ENCODE results near the gene TOM1L1.

Gene TOM1L1

GRCh38 chr17:54898576-54898975, 2.1 kb upstream of the TOM1L1 start:
- no peak for DNase-seq (ENCODE audit: low read depth)

- no peak for DNase-seq (ENCODE audit: low read depth)
Measured at GRCh38 chr17:54899201-54899600, 1.5 kb upstream of the TOM1L1 start.

- DNase-seq (ENCODE audit: low read depth) = no peak
Measured at GRCh38 chr17:54899721-54900456, 763 bp upstream of the TOM1L1 start.

GRCh38 chr17:54901230-54901822, 674 bp downstream of the TOM1L1 start:
- no peak for DNase-seq (ENCODE audit: low read depth)

GRCh38 chr17:54902017-54902416, 1.4 kb downstream of the TOM1L1 start:
- DNase-seq (ENCODE audit: low read depth) = no peak

GRCh38 chr17:54902611-54903010, 2.0 kb downstream of the TOM1L1 start:
- no peak for DNase-seq (ENCODE audit: low read depth)

- DNase-seq (ENCODE audit: low read depth) = no peak
Measured at GRCh38 chr17:54903375-54903774, 2.7 kb downstream of the TOM1L1 start.

GRCh38 chr17:54906683-54907082, 6.0 kb downstream of the TOM1L1 start:
- no peak for DNase-seq (ENCODE audit: low read depth)

- no peak for DNase-seq (ENCODE audit: low read depth)
Measured at GRCh38 chr17:54907376-54907775, 6.7 kb downstream of the TOM1L1 start.

GRCh38 chr17:54909766-54910165, 9.1 kb downstream of the TOM1L1 start:
- no peak for DNase-seq (ENCODE audit: low read depth)

GRCh38 chr17:54916721-54917120, 16.1 kb downstream of the TOM1L1 start:
- no peak for DNase-seq (ENCODE audit: low read depth)

GRCh38 chr17:54919425-54919824, 18.8 kb downstream of the TOM1L1 start:
- DNase-seq (ENCODE audit: low read depth) = no peak

GRCh38 chr17:54920819-54921218, 20.2 kb downstream of the TOM1L1 start:
- DNase-seq (ENCODE audit: low read depth) = no peak

GRCh38 chr17:54924405-54924804, 23.8 kb downstream of the TOM1L1 start:
- DNase-seq (ENCODE audit: low read depth) = no peak

GRCh38 chr17:54927525-54927924, 26.9 kb downstream of the TOM1L1 start:
- no peak for DNase-seq (ENCODE audit: low read depth)

- DNase-seq (ENCODE audit: low read depth) = no peak
Measured at GRCh38 chr17:54932711-54933110, 32.1 kb downstream of the TOM1L1 start.

- DNase-seq (ENCODE audit: low read depth) = no peak
Measured at GRCh38 chr17:54933921-54934320, 33.3 kb downstream of the TOM1L1 start.

GRCh38 chr17:54935471-54935870, 34.8 kb downstream of the TOM1L1 start:
- DNase-seq (ENCODE audit: low read depth) = no peak

GRCh38 chr17:54937018-54937417, 36.4 kb downstream of the TOM1L1 start:
- DNase-seq (ENCODE audit: low read depth) = no peak

- no peak for DNase-seq (ENCODE audit: low read depth)
Measured at GRCh38 chr17:54937426-54937825, 36.8 kb downstream of the TOM1L1 start.

GRCh38 chr17:54941285-54941684, 40.6 kb downstream of the TOM1L1 start:
- DNase-seq (ENCODE audit: low read depth) = no peak

- no peak for DNase-seq (ENCODE audit: low read depth)
Measured at GRCh38 chr17:54944796-54945195, 44.1 kb downstream of the TOM1L1 start.

GRCh38 chr17:54945231-54945630, 44.6 kb downstream of the TOM1L1 start:
- DNase-seq (ENCODE audit: low read depth) = no peak

GRCh38 chr17:54945671-54946070, 45.0 kb downstream of the TOM1L1 start:
- no peak for DNase-seq (ENCODE audit: low read depth)
